Activated CD4-positive, alpha-beta T cell treated with anti-CD3 and anti-CD28 coated beads, Interleukin-2, amount 50 U/mL, for 48 hours (primary cell): ENCODE measurements around the gene PTPRN2.
"Not testable (repeated sequence)": the region's sequence is repeated elsewhere in the genome, so short reads cannot be mapped to it uniquely, and the experiment has no call there.

ENCODE experiments used
- DNase-seq, 2 experiments: peaks; one replicate each; pipeline ENCODE4 v3.0.0-alpha.2; 2020

PTPRN2 gene

DNA sequence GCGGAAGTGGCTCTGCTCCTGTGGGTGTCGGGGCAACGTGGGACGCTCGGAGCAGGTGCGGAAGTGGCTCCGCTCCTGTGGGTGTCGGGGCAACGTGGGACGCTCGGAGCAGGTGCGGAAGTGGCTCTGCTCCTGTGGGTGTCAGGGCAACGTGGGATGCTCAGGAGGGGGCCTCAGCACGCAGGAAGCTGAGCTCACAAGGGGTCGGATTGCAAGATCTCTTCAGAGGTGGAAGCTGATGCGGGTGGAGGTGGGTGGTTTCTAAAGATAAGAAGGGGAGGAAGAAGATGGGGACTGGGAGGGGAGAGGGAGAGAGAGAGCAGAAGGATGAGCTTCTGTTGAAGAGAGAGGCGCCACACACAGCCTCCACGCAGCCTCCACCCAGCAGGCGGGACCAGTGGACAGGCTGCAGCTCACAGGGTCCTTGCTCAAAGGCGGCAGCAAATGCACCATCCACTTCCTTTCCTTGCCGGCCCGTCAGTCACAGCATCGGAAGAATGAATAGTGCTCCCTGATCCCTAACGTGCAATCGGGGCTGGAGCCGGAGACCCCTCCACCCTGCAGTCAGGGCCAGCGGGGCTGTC, 78.7 kb downstream of the PTPRN2 start:
- DNase-seq, result no peak

DNA sequence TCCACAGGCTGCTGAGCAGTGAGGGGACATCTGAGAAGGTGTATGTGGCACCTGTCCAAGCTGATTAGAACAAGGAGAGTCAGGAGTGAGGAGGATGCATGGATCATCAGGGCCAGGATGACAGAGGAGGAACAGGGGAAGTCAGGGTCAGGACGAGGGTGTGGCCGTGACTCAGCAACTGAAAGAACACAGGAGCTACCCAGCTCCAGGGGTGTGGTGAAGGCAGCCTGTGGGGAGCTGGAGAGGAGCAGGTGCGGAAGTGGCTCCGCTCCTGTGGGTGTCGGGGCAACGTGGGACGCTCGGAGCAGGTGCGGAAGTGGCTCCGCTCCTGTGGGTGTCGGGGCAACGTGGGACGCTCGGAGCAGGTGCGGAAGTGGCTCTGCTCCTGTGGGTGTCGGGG, 79.3 kb downstream of the PTPRN2 start:
- DNase-seq, result not testable (repeated sequence)

DNA sequence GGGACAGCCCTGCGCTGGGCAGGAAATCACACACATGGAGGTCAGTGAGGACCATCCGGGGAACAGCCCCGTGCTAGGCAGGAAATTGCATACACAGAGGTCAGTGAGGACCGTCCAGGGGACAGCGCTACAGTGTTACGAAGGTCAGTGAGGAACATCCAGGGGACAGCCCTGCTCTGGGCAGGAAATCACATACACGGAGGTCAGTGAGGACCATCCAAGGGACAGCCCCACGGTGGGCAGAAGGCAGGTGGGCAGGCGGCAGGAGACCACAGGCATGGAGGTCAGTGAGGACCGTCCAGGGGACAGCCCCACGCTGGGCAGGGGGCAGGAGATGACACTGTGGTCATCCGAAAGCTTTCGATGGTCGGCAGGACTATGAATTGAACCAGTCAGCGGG, 79.7 kb downstream of the PTPRN2 start:
- DNase-seq, result no peak

DNA sequence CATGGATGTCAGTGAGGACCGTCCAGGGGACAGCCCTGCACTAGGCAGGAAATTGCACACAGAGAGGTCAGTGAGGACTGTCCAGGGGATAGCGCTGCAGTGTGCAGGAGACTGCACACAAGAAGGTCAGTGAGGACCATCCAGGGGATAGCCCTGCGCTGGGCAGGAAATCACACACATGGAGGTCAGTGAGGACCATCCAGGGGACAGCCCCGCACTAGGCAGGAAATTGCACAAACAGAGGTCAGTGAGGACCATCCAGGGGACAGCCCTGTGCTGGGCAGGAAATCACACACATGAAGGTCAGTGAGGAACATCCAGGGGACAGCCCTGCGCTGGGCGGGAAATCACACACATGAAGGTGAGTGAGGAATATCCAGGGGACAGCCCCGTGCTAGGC, 80.4 kb downstream of the PTPRN2 start:
- not testable (repeated sequence) for DNase-seq

DNA sequence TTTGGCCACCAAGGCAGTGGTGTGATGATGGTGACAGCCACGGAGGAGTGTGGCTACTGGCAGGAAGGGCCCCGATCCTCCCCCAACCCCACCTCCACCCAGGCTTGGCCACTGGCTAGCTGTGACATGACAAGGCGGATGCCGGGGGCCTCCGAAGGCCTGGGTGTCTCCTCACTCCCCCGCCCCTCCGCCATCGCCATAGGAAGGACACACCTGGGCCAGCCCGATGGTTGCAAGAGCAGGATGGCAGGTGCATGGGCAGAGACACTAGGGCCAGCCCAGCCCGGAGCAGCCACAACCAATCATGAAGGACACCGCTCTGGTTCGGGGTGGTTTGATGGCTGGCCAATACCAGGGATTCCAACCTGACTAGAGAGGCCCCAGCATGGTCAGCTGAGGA, 81.0 kb downstream of the PTPRN2 start:
- DNase-seq, result no peak

DNA sequence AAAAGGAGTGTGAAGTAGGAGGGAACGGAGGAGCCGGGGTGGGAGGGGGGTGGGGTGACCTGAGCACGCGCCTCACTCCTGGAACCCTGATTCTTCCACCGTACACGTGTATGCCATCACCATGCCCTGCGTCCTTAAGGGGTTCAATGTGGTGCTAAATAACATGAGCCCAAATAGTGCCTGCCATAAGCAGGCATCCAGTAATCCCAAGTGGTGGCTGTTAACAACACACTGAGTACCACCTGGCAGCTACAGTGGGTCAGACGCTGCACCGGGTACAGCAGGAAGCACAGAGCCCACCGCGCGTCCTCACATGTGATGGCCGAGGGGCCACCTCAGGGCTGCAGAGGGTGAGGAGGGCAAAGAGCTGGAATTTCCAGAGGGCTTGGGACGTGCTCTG, 81.9 kb downstream of the PTPRN2 start:
- no peak for DNase-seq

DNA sequence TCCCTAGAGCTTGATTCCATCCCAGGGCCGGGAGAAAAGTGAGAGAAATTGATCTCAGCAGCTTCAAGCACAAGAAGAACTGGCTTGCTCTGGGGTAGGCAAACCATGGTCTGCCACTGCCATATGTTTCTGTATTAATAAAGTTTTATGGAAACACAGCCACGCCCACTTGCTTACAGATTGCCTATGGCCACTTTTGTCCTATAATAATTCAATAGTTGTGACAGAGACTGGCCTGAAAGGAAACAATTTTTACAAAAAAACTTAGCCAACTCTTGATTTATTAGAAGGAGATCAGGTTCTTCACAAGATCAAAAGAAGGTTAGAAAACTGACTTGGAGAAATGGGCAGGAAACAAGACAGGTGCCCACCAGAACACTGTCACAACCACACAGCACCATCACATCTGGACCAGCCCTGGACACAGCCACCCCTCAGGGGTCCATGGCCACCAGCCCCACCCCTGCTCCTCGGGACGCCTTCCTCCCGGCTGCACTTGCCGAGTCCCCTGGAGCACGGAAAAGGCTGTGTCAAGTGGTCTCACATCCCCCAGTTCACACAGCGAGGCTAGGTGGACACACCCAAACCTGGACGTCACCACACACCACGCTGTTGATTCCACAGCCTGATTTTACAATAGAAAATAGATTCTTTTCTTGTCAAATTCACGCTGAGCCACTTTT, 85.4 kb downstream of the PTPRN2 start:
- DNase-seq, result no peak

DNA sequence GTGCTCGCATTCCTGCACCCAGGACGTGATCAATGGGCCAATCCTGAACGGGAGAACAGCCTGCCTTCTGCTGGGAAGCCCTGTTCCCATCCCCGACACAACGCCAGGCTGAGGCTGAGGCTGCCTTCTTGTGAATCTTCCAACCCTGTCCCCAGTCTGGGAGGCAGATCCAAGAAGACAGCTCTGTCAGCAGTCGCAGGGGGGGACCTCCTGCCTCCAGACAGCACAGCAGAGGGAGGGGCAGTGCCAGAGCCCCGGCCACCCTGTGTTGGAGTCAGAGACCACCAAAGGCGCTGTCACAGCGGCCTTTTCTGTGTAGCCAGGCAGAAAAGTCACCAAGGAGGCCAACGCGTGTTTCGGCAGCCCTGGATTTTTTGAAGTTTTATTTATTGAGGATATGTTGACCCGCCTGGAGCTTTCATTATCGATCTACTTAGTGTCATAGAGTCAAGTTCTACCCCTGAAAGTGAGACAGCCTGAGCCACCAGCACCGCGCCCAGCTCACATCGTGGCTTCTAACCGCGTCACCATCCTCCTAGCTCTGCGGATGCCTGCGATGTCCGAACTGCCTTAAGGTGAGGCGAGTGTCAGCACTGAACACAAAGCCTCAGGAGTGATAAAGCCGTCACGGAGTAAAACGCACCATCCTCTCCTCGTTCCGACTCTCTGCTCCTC, 86.1 kb downstream of the PTPRN2 start:
- no peak for DNase-seq

DNA sequence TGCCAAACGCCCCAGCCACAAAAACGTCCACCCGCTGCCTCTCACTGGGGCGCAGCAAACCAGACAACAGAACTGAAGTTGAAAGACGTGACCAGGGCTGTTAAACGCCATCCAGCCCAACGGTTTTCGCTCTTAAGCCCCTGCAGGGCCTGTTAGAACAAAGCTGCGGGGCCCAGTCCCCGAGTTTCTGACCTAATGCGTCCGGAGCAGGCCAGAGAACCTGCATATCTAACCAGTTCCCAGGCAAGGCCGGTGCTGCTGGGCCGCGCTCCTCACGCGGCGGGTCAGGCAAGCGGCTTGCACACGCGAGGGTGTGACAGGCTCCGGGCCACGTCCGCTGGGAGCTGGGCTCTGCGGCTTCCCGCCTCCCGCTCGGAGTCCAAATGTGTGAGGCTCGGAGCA, 87.0 kb downstream of the PTPRN2 start:
- DNase-seq, result no peak

DNA sequence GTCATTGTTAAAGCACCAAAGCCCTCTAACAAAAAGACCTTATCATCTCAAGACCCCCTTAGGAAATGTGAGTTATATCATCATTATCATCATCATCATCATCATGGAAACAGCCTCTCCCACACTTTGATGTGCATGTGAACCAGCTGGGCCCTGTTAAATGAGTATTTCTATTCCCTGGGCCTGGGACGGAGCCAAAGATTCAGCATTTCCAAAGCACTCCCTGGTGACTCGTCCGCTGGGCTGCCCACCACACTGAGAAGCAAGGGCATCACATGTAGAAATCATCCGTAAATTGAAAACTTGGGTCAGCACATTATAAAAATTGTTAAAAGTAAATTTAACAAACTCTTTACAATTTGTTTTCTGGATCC, 88.6 kb downstream of the PTPRN2 start:
- DNase-seq, result no peak

DNA sequence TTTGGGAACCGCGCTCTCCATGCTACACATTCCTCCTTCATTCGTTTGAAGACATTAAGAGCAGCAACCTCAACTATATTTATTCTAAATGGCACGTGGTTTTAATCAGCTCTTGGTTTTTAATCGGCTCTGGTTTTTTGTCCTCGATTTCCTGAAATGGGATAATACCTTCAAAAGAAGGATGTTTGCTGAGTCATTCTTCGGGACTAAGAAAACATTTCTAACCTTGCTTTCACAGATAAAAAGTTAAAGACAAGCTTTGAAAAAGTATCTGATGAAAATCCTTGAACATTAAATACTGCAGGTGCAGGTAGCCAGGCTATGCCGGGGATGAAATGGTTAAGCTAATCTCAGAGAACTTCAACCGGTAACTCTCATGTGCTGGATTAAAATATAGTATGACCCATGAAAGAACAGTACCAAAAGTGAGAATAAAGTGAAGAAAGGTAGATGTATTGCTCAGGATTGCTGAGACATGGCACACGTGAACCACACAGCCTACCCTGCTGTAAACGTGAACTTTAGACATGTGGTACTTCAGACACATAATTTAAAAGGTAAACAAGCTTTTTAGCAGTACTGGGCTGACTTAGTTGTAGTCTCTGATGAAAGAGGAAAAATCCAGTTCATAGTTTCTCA, 89.1 kb downstream of the PTPRN2 start:
- DNase-seq, result no peak

DNA sequence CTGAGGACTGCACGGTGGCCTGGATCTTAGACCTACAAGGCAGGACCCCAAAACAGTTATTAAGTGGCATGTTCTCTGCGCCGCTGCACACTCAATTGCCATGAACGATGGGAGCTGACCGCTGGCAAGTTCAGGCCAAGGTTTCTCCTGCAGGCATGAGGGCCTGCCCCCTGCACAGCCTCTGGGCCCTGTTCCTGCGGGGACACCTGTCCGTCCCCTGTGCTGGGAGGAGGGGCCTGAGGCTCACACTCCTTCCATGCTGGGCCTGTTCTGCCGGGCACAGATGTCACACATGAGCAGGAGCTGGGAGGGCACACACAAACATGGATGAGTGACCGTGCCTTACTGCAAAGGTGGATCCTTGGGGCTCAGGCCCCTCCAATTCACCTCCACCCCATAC, 90.0 kb downstream of the PTPRN2 start:
- no peak for DNase-seq

DNA sequence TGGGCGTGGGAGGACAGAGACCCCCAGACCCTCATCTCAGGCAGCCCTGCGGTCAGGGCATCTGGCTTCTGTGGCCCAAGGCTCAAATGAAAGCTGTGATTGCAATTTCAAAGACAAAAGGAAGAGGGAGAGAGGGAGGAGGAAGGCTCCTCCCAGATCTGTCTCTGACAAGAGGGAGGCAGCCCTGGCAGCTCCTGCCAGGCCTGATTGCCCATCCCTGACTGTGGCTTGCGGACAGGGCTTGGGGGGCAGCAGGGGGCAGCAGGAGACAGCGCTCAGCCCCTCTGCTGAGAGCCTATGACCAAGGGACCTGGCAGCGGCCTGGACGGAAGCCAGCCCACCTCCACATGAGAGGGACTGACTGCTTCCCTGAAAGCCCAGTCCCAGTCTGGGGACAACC, 91.8 kb downstream of the PTPRN2 start:
- DNase-seq, result peak; percentile 3 to 11

DNA sequence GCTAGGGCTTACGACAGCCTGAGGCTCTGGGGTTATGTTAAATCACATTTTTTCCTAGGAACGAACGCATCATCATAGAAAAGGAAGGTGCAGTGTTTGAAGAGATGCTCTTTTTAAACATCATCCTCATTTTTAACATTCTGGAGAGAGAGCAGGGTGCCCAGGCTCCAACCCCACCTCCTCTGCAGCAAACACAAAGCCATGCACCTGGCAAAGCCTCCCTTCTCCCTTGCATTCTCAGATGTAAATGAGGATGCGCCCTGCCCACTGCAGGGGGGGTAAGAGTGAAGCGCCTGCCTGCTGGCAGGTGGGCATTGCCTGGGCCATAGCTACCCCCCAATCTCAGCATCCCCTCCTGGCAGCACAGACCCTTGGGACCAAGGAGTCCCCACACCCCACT, 92.4 kb downstream of the PTPRN2 start:
- no peak for DNase-seq

DNA sequence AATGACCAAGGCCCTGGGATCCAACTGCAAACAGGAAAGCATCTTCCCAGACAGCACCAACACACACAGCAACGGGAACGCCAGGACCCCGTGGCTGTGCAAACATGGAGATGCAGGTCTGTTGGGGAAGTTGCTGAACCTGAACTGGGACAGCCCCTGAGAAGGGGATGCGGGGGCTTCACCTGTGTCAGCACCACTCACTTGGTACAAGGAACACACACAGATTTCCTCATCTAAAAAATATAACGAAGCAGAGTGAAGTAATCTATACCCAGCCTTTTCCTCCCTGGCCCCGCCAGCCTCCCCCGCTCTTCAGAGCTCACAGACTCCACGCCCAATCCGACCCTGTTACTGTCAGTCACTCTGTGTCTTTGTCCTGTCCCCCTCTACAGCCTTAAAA, 93.0 kb downstream of the PTPRN2 start:
- no peak for DNase-seq

DNA sequence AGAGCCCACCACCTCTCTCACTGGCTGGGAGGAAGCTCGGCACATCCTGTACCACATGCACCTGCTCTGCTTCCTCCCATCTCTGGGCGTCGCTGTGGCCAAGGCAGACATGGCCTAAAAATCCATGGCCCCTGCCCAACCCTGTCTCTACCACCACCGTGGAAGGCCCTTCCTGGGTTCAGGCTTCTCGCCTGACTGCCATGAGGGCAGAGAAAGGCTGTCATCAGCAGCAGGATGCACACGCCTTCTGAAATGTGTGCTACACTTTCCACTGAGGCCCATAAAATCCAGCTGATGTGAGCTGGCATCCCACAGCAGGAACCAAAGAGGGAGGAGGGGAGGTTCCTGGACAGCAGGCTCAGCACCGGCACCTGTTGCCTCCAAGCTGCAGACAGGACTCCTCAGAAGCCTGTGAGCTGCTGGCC, 93.4 kb downstream of the PTPRN2 start:
- DNase-seq, result peak; percentile 2 to 18

DNA sequence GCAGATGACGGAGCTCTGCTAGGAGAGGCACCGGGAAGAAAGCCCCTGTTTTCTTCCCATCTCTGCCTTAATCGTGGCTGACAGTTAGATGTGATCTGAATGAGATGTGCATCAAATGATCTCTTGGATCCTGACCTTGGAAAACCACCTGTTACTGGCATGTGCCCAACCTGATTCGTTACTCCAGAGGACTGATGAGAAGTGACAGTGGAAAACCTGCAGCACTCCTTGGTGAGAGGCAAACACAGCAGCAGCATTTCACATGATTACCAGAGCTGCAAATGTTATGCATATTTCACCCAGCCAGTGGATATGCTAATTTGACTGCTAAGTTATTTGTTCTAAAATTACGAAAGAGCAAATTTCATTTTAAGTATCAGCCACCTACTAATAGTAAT, 95.3 kb downstream of the PTPRN2 start:
- DNase-seq, result no peak

DNA sequence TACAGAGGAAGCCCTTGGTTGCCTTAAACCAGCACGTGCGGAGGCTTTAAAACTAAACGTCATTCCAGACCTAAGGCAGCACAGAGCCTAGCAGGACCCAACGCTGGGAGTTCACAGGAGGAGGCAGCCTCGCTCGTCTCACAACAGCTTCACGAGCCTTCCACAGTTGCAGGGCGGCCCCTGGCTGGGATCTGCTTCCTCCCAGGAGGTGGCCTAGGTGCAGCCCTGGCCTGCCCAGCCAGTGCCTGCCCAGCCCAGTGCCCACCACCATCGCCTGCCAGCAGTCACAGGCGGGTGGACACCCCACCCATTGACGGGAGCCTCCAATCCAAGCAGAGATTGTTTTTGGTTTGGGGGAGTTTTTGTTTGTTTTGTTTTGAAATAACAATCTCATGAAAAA, 96.5 kb downstream of the PTPRN2 start:
- DNase-seq, result no peak

DNA sequence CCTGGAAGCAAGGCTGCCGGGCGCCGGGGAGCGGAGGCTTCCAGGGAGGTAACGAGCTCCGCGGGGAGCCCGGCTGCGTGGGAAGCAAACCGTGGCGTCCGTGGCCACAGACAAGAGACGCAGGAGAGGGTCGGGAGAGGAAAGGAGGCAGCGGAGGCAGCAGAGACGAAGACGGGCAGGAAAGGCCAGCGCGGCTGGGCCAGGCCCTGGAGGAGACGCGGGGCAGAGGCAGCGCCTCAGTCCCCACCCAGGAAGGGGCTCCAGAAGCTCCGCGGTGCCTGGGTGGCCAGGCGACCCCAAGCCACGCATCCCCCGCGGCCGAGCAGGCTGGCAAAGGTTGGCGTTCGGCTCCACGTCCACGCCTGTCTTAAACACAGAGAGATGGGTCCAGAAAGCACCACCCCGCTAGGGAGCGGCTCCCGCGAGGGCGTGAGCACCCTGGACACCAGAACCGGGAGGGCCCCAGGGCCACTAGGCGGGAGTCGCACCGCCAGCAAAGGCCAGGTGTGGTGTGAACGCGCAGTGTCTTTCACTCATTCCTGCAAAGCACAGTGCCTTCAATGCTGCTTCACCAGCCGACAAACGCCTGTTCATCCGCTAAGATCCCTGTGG, 97.3 kb downstream of the PTPRN2 start:
- no peak for DNase-seq

DNA sequence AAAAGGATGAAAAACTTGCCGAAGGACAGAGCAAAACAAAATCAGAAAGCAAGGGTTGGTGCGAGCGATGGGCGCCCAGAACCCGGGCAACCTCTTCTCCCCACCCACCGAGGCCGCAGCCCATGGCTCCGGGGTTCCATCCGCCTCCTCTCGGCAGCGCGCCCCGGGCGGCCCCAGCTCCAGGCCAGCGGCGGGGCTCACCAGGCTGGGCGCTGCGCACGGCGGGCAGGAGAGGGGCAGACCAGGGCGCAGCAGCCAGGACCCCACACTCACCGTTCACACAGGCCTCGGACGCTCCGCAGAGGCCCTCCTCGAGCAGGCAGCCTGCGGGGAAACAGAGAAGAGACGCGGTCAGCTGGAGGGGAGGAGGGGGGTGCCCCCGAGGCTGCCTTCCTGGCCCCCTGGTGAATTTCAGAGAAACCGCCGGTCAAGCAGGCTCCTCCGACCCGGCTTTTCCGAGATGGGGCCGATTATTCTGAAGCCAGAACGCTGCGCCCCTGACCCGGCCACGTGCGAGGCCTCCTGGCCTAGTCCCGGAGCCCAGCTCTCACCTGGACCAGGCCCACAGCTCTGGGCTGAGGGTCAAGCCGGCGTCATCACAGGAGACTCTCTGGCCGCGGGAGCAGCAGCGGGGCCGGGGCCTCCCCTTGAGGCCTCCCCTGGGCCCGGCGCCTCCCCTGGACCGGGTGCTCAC, 98.0 kb downstream of the PTPRN2 start:
- no peak for DNase-seq

DNA sequence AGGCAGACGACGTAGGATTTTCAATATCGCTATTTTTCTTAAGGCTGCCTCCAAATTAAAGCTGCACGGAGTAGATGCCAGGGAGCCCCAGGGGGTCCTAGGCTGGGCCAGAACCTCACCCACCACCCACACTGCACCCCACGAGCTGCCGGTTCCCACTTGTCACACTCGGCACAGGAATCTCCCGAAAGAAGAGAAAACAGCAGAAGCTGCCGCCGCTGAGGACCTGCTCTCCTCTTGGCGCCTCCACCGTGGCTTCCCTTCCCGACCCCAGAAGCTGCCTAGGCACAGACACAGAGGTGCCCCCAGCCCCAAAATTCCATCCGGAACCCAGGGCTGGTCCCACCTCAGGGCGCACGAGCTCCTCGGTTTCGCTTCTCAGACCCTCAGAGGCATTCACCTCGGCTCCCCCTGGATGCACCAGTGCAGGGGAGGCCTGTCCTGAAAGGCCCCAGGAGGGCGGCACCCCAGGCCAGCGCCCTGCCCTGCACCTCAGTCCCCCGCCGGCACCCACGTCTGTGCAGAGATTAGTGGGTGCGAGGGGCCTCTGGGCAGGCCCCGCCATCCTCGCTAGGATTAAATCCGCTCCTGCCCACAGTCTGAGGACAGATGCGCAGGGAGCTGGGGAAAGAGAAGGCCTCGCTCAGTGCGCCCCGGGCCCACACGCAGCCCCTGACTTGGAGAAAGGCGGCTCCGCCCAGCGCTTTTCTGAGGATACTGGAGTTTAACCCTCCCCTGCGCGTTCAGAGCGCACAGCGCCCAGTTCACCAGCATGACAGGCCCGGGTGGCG, 99.2 kb downstream of the PTPRN2 start:
- no peak for DNase-seq

DNA sequence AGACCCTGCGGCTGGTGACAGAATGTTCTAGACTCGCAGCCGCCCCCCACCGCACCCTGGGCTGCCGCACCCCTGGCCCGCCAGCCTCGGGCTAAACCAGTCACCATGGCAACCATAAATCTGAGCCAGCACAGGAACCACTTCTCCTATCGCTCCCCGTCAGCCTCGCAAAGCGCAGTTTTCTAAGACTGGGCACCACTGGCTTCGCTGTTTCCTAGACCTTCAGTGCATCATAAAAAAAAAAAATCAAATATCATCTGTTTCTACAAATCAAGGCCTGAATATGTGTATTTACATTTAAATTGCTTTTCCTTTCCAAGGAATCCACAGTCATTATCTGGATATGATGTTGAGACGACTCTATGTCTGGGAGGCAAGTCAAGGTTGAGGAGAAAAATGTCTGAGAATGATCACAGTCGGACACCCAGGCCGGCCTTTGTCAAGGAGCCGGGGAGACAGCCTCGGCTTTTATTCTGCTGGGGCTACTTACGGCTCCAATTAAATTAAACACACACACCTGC, 99.9 kb downstream of the PTPRN2 start:
- DNase-seq, result no peak
